Measurements from ENCODE around the gene RSU1. TPM values are rescaled to one million over a fixed set of nuclear protein-coding genes. Genes with fewer than 3 reads are reported as not detected.

The RSU1 gene
- total RNA-seq, 2 experiments from 2014 or later = 42.4 to 47.5 TPM

- H3K36me3 Mint-ChIP-seq (ENCODE audit: low read depth) = peaks cover 6% of the 10 kb centered on the region
- H3K27ac Mint-ChIP-seq = no peak overlapping the region
- H3K4me1 Mint-ChIP-seq (ENCODE audit: low read depth) = peaks cover 18% of the 10 kb centered on the region
- peaks cover 10% of the 10 kb centered on the region for H3K9me3 Mint-ChIP-seq
- DNase-seq (no peak), ATAC-seq (no peak)
- H3K27me3 Mint-ChIP-seq = no peaks in the 10 kb centered on the region
- ChIA-PET POLR2A (interaction anchor here (1.1 kb wide), 1 partner anchor 189 kb away, joined by 4 read pairs; no protein-coding TSS in a partner anchor), CTCF (interaction anchor here (0.9 to 1.2 kb wide), 3 partner anchors 8 to 440 kb away, joined by 3 to 5 read pairs (median 4); no protein-coding TSS in a partner anchor)
- no peak overlapping the region for H3K4me3 Mint-ChIP-seq
- intact Hi-C loops (cut with micrococcal nuclease) = no loop called here
- TF ChIP-seq CTCF (IDR thresholded peaks at IDR 0.05) = no peak
Observed at GRCh38 chr10:16820018-16820417, 2.8 kb upstream of the RSU1 start.

GRCh38 chr10:16819436-16819835 is 2.2 kb upstream of the RSU1 start:
- peaks cover 22% of the 10 kb centered on the region for H3K4me1 Mint-ChIP-seq (ENCODE audit: low read depth)
- H3K4me3 Mint-ChIP-seq = no peak overlapping the region
- H3K27ac Mint-ChIP-seq = no peak overlapping the region
- ATAC-seq (no peak), DNase-seq (no peak)
- H3K27me3 Mint-ChIP-seq = no peaks in the 10 kb centered on the region
- no peak for TF ChIP-seq CTCF (IDR thresholded peaks at IDR 0.05)
- ChIA-PET CTCF (interaction anchor here (0.9 to 1.2 kb wide), 3 partner anchors 8 to 441 kb away, joined by 3 to 5 read pairs (median 4); no protein-coding TSS in a partner anchor), POLR2A (interaction anchor here (1.1 kb wide), 1 partner anchor 190 kb away, joined by 4 read pairs; no protein-coding TSS in a partner anchor)
- intact Hi-C loops (cut with micrococcal nuclease) = loop anchor here (10.0 kb wide), 1 partner anchor 1835 kb away; the partner anchor contains the start of genes ARL5B and NSUN6
- H3K36me3 Mint-ChIP-seq (ENCODE audit: low read depth) = peaks cover 6% of the 10 kb centered on the region
- peaks cover 10% of the 10 kb centered on the region for H3K9me3 Mint-ChIP-seq

- Mint-ChIP-seq H3K27me3 (no peaks in the 10 kb centered on the region), H3K9me3 (peaks cover 10% of the 10 kb centered on the region), H3K27ac (no peak overlapping the region), H3K4me1 (ENCODE audit: low read depth) (peaks cover 22% of the 10 kb centered on the region), H3K4me3 (no peak overlapping the region), H3K36me3 (ENCODE audit: low read depth) (peaks cover 6% of the 10 kb centered on the region)
- no peak for DNase-seq
- no peak for ATAC-seq
- intact Hi-C loops (cut with micrococcal nuclease) = loop anchor here (10.0 kb wide), 1 partner anchor 1836 kb away; the partner anchor contains the start of genes ARL5B and NSUN6
- no peak for TF ChIP-seq CTCF (IDR thresholded peaks at IDR 0.05)
- CTCF ChIA-PET = interaction anchor here (0.9 kb wide), 1 partner anchor 9 kb away, joined by 4 read pairs; no protein-coding TSS in a partner anchor
- POLR2A ChIA-PET = no interaction called here
Observed at GRCh38 chr10:16819026-16819425, 1.8 kb upstream of the RSU1 start.

DNA sequence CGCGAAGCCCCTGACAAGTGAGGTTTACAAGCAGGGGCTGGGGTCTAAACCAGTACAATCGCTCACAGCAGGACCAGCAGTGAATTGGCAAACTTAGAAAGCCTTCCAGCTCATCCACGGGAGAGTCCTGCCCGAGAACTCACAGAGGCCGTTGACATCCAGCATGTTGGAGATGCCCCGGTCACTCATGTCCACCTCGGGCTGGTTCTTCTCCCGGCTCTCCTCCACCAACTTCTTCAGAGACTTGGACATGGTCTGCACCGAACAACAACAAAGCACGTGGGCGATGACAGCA is 447 bp downstream of the RSU1 start:
- peaks cover 8% of the 10 kb centered on the region for H3K36me3 Mint-ChIP-seq (ENCODE audit: low read depth)
- CTCF ChIA-PET = interaction anchor here (1.4 to 1.8 kb wide), 3 partner anchors 11 to 442 kb away, joined by 4 to 6 read pairs (median 4); no protein-coding TSS in a partner anchor
- intact Hi-C loops (cut with micrococcal nuclease) = loop anchor here (2.0 to 10.0 kb wide), 2 partner anchors 210 to 1838 kb away; partner anchors contain the start of genes ARL5B and NSUN6
- H3K9me3 Mint-ChIP-seq = peaks cover 2% of the 10 kb centered on the region
- TF ChIP-seq CTCF (IDR thresholded peaks at IDR 0.05) = no peak
- peak overlapping the region; percentile 92 for H3K27ac Mint-ChIP-seq
- peaks cover 28% of the 10 kb centered on the region for H3K4me1 Mint-ChIP-seq (ENCODE audit: low read depth)
- DNase-seq (no peak), ATAC-seq (no peak)
- no peaks in the 10 kb centered on the region for H3K27me3 Mint-ChIP-seq
- POLR2A ChIA-PET = interaction anchor here (1.5 to 2.2 kb wide), 3 partner anchors 9 to 13 kb away, joined by 5 to 15 read pairs (median 5); no protein-coding TSS in a partner anchor
- H3K4me3 Mint-ChIP-seq = peak overlapping the region; percentile 85

GRCh38 chr10:16816171-16816570 is 1.1 kb downstream of the RSU1 start:
- DNase-seq = no peak
- Mint-ChIP-seq H3K27ac (peak overlapping the region; percentile 53), H3K4me3 (peak overlapping the region; percentile 85), H3K4me1 (ENCODE audit: low read depth) (peaks cover 33% of the 10 kb centered on the region), H3K9me3 (no peaks in the 10 kb centered on the region), H3K27me3 (no peaks in the 10 kb centered on the region), H3K36me3 (ENCODE audit: low read depth) (peaks cover 10% of the 10 kb centered on the region)
- ChIA-PET CTCF (interaction anchor here (1.8 kb wide), 1 partner anchor 443 kb away, joined by 4 read pairs; no protein-coding TSS in a partner anchor), POLR2A (interaction anchor here (1.5 to 2.2 kb wide), 2 partner anchors 9 to 12 kb away, joined by 5 to 15 read pairs; no protein-coding TSS in a partner anchor)
- no peak for ATAC-seq
- intact Hi-C loops (cut with micrococcal nuclease) = loop anchor here (2.0 to 10.0 kb wide), 2 partner anchors 211 to 1839 kb away; partner anchors contain the start of genes ARL5B and NSUN6
- TF ChIP-seq CTCF (IDR thresholded peaks at IDR 0.05) = no peak
